HUES6 (cell line): ENCODE results near the gene RNU6-9.

Source experiments
- H3K27ac ChIP-seq: 2 replicates; pipeline ENCODE4 v1.7.0; 2013; ENCODE audit warnings: low read depth, mild to moderate bottlenecking, low read length, inconsistent platforms
- H3K27me3 ChIP-seq: 2 replicates; pipeline ENCODE4 v1.6.1; 2013; ENCODE audit warnings: low read length; ENCODE audit not compliant: control insufficient read depth, insufficient read depth
- H3K36me3 ChIP-seq: 2 replicates; pipeline ENCODE4 v1.6.1; 2013; ENCODE audit warnings: low read length; ENCODE audit not compliant: control insufficient read depth, insufficient read depth
- H3K4me1 ChIP-seq: 2 replicates; pipeline ENCODE4 v1.6.1; 2013; ENCODE audit warnings: low read length; ENCODE audit not compliant: control insufficient read depth, insufficient read depth
- H3K4me3 ChIP-seq: 2 replicates; pipeline ENCODE4 v1.5.1; 2013; ENCODE audit warnings: low read depth, low read length
- H3K9ac ChIP-seq: one replicate; pipeline ENCODE4 v1.6.1; 2013; ENCODE audit warnings: mild to moderate bottlenecking, low read length
- H3K9me3 ChIP-seq: 2 replicates; pipeline ENCODE4 v1.6.1; 2013; ENCODE audit warnings: low read depth, low read length; ENCODE audit not compliant: control insufficient read depth, insufficient read depth

RNU6-9 gene

GRCh38 chr19:940591-941291 lies 47.5 kb downstream of the RNU6-9 start:
- Histone ChIP-seq H3K36me3 (peaks cover 58% of the 10 kb centered on the region), H3K4me3 (no peak overlapping the region), H3K27me3 (no peaks in the 10 kb centered on the region), H3K9me3 (no peaks in the 10 kb centered on the region), H3K27ac (no peak overlapping the region), H3K4me1 (no peaks in the 10 kb centered on the region), H3K9ac (no peak overlapping the region)

GRCh38 chr19:941292-942132 lies 48.2 kb downstream of the RNU6-9 start:
- Histone ChIP-seq H3K27me3 (no peaks in the 10 kb centered on the region), H3K36me3 (peaks cover 53% of the 10 kb centered on the region), H3K9ac (no peak overlapping the region), H3K4me3 (no peak overlapping the region), H3K27ac (no peak overlapping the region), H3K4me1 (no peaks in the 10 kb centered on the region), H3K9me3 (no peaks in the 10 kb centered on the region)

- Histone ChIP-seq H3K9me3 (no peaks in the 10 kb centered on the region), H3K4me1 (no peaks in the 10 kb centered on the region), H3K36me3 (peaks cover 54% of the 10 kb centered on the region), H3K9ac (no peak overlapping the region), H3K27ac (no peak overlapping the region), H3K27me3 (no peaks in the 10 kb centered on the region), H3K4me3 (no peak overlapping the region)
These were observed 48.9 kb downstream of the RNU6-9 start for GRCh38 chr19:942133-942645.
